Stimulated activated CD8-positive, alpha-beta memory T cell treated with anti-CD3 and anti-CD28 coated beads, Interleukin-7, amount 100 ng/mL, for 4 hours (primary cell): ENCODE results near the gene ALDH3A2.

Experiments used
- DNase-seq, 2 donors: peaks; one replicate each; pipeline ENCODE4 v3.0.0-alpha.2; 2020; ENCODE audit warnings: low read depth in 2 of 2

Gene ALDH3A2

GRCh38 chr17:19648475-19649273 is at the start of gene ALDH3A2:
Gene ALDH3A2, plus strand, starts transcription at chr17:19648751. Its CDS starts 221 bp downstream, at chr17:19648972.
- DNase-seq: peak; percentile 90 to 97

- DNase-seq: no peak
Observed at GRCh38 chr17:19610311-19610710, 38.2 kb upstream of the ALDH3A2 start.

GRCh38 chr17:19610879-19611278 is 37.7 kb upstream of the ALDH3A2 start:
- no peak for DNase-seq

GRCh38 chr17:19613979-19614378 is 34.6 kb upstream of the ALDH3A2 start:
- DNase-seq: no peak

- DNase-seq: no peak
Observed at GRCh38 chr17:19614900-19615299, 33.7 kb upstream of the ALDH3A2 start.

GRCh38 chr17:19618015-19618414 is 30.5 kb upstream of the ALDH3A2 start:
- DNase-seq: no peak

GRCh38 chr17:19619705-19620325 is 28.7 kb upstream of the ALDH3A2 start:
- DNase-seq: no peak

DNA sequence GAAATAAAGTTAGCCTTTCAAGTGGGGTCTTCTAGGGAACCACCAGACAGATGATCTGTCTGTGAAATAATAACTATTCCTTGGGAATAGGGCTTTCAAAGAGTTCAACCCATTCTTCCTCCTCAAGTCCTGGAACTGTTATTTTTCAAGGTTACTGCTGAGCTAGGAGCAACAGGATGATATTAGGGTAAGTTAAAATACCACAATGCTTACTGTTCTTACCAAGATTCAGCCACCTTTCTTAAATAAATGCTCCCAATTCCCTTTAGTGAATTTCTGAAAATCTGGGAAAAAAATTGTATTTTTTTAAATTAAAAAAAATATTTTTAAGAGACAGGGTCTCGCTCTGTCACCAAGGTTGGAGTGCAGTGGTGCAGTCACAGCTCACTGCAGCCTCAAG is 26.9 kb upstream of the ALDH3A2 start:
- no peak for DNase-seq

DNA sequence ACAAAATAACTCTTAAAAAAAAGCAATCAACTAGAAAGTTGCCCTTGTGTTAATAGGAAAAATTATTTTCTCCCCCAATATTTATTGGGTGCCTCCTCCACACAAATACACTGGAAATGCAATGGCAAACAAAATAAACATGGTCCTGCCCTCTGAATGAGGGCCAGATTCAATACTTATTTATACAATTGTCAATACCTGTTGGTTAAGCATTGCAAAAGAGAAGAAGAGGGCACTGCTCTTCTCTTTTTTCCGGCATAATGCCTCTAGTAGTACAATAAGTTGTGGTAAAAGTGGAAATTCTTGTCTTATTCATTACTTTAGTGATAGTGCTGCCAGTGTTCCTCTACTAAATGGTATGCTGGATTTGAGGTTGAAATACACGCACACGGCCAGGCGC is 22.5 kb upstream of the ALDH3A2 start:
- no peak for DNase-seq

DNA sequence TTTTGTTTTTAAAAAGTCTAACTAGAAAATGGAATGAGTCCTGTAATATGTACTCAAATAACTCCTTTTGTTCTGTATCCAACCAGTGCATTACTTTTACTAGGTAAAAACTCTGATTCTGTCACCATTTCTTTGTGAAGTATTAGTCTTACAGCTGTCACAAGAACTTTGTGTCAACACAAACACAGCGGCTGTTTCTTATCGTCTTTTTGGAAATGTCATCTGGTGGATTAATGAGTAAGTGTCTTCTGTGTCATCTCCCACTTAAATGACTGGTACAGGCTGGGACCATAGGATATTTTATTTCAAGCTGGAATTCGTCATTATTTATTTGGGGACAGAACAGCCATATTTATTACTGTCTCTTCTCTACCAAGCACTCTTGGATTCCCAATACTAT is 19.1 kb upstream of the ALDH3A2 start:
- DNase-seq: no peak

DNA sequence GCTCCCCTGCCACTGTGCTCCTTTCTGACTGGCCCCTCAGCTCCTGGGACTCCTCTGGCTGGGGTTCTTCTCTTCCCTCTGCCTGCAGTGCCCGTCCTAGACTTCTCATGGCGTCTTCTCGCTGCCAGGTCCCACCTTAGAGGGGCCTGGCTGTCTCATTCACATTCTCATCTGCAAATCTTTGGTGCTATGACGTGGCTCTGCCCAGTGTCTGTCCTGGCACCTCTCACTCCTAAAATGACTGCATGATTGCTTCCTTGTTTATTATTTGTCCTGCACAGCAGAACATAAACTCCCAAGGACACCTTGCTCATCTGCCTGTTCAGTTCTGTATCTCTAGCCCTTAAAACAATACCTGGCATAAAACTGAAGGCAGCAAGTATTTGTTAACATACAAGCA is 18.5 kb upstream of the ALDH3A2 start:
- DNase-seq: no peak

- no peak for DNase-seq
Observed at GRCh38 chr17:19630661-19631060, 17.9 kb upstream of the ALDH3A2 start.

- DNase-seq: no peak
Observed at GRCh38 chr17:19631905-19632304, 16.6 kb upstream of the ALDH3A2 start.

GRCh38 chr17:19641687-19642372 is 6.7 kb upstream of the ALDH3A2 start:
- DNase-seq: no peak

DNA sequence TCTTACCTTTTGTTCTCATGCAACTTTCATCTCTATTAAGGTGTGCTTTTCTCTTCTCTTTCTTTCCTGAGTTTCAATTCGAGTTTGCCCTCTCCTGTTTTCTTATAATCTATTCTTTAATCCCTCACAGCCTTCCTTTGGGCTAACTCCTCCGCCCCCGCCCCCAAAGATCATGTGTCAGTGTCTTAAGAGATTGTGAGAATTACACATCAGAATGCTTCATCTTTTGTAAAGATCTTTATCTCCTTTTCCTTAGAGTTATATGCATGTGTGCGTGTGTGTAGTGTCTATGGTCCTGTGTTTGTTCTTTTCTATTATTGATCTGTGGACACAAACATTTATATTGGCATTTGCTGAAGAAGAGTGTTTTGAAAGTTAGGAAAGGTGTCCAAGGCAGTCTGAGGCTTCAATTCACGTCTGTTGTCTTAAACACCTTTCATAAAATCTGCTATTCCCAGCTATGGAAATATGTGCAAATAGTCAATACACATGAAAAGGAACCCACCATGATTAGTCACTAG is 6.1 kb upstream of the ALDH3A2 start:
- DNase-seq: no peak

DNA sequence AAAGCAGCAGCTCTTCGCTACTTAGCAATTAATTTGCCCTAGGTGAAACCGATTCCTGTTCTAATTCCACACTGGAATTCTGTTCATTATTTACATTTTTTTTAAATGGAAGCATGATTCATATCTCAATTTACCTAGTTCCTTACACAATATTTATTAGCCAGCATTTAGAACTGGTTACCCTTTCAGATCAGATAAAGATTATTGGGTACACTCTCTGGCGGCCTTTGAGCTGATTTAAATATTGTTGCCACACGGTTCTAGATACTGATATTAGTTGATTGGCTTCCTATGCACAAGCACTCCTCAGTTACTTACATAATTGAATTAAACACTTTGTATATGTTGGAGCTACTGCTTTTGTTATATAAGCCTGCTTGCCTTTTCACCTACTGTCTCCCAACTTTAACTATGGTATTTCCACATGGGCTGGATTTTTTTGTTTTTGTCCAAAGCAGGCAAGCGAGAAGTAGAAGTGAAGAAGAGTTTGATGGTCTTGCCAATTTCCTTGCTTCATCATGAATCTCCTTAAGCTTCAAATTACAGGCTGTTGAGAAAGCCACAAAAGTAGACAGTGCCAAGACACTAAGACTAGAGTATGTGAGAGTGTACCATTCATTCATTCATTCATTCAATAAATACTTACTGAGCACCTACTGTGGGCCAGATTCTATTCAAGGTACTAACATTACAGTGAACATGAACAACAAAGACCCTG is 3.9 kb upstream of the ALDH3A2 start:
- DNase-seq: no peak

GRCh38 chr17:19645734-19646201 is 2.8 kb upstream of the ALDH3A2 start:
- peak in 1 of 2 donors; percentile 31 for DNase-seq

DNA sequence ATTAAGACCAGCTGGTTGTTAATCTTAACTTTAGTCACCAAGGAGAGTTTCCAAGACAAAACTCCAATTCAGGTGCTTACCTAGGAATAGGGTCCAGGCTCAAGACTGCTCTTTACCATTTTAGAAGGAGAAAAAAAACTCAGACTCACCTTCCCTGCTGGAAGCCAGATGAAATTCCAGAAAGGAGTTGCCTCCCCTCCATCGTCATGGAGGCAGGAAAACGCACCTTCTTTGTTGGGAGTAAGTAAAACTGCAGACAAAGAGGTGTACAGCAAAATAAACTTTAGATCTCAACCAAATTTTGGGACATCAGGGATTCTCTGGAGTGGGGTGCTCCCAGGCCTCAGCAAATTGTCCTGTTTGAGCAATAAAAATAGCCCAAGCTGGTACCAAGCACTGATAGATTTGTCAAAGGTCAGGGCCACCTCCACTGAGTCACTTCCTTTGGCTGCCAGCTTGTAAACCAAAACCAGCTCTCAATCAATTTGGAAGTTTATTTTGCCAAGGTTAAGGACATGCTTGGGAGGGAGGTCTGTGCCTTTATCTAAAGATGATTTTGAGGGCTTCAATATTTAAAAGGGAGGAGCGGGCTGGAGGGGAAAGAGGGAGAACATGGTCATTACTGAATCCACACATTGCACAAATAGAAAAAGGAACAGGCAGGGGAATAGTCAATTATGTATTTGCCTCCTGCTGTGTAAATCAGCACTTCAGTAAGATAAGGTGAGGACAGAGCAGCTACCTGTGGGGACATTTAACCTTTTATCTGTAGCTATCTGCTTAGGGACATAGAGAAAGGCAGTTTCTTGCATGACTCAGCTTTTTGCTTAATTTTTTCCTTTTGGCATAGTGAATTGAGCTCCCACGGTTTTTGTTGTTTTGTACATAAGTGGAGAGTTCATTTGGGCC is 1.5 kb upstream of the ALDH3A2 start:
- no peak for DNase-seq

DNA sequence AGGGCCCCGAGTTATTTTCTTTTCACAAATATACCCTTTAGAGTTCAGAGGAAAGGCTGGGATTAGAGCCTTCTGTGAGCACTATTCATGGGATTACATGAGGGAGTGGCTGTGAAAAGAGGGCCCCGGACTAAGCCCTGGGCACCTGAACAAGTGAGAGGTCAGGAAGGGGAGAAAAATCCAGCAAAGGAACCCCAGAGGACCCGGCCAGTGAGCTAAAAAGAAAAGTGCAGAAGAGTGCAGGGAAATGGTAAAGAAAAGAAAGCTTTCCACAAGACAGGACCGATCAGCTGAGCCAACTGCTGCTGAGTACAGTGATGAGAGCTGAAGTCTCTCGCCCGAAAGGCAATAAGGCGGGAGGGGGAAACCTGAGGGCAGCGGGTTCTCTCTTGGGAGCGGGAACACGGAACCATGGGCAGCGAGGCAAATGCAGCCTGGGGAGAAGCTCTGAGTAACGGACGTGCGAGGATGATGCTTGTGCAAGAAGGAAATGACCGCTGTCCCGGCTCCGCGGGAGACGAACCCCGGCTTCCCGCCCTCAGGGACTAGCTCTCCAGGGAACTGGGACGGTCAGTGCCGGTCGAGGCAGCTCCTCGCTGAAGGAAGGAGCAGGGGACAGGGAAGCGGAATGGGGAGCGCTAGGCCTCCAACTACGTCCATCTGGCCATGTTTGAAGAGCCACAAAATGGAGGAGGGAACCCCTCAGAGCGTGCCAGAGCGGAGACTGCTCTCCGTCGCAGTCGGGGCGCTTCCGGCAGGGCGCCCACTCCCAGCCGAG is 665 bp upstream of the ALDH3A2 start:
- DNase-seq: peak in 1 of 2 donors; percentile 12

GRCh38 chr17:19649274-19649541 is 657 bp downstream of the ALDH3A2 start:
- DNase-seq: no peak
